GM11168 (cell line): Measurements from ENCODE around the gene LRRC46.

Experiments used
- in situ Hi-C: fragments of 300-500 bp; cut with MboI; formaldehyde crosslinking; loops from one replicate; pipeline ENCODE4 v1.12.0; 2022; ENCODE audit warnings: low sequenced_read_pairs; ENCODE audit not compliant: unreplicated experiment

The LRRC46 gene, protein sequence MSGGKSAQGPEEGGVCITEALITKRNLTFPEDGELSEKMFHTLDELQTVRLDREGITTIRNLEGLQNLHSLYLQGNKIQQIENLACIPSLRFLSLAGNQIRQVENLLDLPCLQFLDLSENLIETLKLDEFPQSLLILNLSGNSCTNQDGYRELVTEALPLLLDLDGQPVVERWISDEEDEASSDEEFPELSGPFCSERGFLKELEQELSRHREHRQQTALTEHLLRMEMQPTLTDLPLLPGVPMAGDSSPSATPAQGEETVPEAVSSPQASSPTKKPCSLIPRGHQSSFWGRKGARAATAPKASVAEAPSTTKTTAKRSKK

DNA sequence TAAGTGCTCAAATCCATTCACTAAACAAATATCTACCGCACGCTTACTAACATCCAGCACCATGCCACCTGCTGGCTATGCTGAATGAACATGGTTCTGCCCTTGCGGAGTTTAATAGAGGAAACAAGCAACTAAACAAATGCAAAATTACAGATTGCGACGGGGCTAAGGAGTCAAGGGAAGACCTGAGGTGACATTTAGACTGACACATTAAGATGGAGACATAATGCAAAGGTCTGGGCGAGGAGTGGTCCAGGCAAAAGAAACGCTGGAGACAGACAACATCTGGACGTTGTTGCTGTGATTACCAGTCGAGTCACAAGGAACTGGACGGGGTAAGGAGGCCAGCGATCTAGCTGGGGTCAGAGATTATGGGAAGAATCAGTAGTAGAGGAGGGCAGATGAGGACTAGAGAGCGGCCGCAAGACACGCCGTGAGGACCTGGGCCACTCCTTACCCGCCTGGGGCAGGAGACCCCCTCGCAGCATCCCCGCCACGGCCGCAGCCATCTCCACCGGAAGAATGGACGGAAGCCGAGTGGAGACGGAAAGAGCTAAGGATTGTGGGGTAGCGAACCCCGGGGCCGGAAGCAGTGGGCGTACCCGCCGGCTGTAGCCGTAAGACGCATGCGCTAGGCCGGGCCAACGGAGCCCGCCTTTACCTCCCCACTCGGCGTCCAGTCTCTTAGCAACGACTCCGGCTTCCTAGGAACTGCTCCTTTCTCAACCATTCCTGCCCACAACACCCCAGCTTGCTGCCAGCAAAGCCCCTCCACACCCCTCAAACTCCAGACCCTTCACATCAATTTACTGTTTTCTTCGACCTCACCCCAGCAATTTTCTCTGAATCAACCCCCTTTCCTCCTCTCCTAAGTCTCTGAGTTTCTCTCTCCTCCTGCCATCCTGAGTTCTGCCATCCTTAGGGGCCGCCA lies at the start of gene LRRC46, which contains the start of gene MRPL10:
Gene LRRC46, plus strand, starts transcription at position 668 of the 931 bp plus-strand sequence. CDS start 320 bp downstream, outside the sequence.
Gene MRPL10, minus strand, starts transcription at position 539 of the 931 bp plus-strand sequence. Its CDS starts 30 bp downstream, at position 509.
- in situ Hi-C loops, result no loop called here

DNA sequence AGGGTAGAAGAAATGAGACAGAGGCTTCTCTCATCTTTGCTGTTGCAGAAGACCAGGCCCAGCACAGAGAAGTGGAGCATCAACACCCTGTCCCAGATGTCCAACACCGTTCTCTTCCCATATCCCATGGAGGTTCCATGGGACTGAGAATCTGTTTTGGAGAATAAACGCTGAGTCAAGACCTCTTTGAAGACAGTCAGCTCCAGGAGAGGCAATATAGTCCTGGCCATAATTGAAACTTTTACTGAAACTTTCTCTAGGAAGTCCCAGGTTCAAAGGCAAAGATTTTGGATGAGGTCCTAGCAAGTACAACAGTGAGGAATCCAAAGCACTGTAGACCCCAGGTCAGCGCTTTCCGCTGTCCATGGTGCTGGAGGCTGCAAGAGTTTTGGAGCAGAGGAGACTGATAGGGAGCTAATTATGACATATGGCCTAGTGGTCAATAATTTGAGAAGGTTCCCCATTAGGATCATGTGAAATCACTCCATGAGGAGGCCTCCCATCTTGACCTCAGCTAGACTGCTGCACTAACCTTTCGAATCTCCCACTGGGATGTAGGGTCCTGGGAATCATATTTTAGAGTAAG lies 45.8 kb upstream of the LRRC46 start:
- in situ Hi-C loops, result no loop called here

DNA sequence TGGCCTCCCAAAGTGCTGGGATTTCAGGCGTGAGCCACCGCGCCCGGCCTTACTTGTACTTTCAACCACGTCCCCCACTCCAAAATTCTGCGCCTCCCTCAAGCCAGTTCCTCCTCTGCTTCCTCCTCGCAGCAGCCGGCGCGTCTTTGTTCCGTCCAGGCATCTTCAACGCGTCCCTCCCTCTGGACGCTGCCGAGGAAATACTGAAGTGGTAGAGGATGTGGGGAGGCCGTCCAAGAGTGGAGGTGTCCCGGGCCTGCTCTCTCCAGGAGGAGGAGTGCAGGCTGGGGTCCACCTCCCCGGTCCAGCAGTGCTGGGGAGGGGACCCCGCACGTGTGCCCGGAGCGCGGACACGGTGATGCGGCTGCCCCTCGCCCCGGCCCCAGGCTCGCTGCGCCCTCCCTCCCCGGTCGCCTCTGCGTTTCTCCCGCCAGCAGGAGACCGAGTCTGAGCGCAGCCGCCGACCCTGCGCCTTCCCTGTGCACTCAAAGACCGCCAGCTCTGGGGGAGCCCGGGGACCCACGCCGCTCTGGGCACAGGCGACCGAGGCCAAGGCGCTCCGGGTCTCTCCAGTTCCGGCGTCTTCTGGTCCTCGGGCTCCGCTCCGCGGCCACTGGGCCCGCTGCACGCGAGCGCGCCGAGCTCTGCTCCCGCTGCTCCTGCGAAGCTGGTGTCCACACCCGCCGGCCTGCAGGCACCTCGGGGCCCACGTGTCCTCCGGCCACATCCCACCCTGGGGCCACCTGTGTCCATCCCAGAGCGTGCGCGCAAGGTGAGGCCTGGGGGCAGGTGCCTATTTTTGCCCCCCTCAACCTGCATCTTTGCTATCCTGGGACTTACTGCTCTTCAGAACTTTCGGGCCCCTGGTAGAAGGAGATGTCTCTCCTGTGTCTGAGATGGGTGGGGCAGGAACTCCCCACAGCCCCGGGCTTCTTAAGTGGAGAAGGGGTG lies 41.6 kb upstream of the LRRC46 start:
- in situ Hi-C loops, result no loop called here

DNA sequence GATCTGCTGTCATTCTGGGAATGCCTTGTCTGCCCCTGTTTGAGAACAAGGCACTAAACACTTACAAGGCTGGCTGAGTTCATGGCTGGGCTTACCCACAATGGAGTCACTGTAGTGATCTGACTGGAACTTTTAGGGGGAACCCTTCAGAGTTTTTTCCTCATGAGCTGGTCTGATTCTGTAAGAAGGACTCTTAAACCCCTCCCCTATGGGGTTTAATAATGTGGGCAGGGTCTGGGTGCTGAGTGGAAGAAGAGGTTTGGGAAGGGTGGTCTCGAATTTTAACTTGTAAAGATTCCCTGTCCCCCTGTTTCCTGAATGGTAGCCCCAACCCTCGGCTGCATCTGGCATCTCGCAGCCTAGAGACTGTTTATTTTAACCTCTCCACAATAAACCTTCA lies 40.4 kb upstream of the LRRC46 start:
- in situ Hi-C loops, result no loop called here

DNA sequence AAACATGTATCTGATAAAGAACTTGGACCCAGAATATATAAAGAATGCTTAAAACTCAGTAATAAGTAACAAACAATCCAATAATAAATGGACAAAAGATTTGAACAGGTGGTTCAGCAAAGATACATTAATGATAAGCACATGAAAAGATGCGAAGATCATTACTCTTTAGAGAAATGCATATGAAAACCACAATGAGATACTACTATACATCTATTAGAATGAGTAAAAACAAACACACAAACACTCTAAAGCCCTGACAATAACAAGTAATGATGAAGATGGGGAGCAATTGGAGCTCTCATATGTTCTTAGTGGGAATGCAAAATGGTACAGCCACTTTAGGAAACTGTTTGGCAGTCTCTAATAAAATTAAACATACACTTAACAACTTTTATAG lies 39.0 kb upstream of the LRRC46 start:
- in situ Hi-C loops, result no loop called here

DNA sequence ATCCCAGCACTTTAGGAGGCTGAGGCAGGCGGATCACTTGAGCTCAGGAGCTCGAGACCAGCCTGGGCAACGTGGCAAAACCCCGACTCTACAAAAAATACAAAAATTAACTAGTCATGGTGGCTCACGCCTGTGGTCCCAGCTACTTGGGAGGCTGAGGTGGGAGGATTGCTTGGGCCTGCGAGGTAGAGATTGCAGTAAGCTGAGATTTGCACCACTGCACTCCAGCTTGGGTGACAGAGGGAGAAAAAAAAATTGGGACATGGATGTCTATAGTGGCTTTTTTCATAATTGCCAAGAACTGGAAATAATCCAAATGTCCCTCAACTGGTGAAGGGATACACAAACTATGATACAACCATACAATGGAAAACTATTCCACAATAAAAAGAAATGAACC lies 38.5 kb upstream of the LRRC46 start:
- in situ Hi-C loops, result no loop called here

DNA sequence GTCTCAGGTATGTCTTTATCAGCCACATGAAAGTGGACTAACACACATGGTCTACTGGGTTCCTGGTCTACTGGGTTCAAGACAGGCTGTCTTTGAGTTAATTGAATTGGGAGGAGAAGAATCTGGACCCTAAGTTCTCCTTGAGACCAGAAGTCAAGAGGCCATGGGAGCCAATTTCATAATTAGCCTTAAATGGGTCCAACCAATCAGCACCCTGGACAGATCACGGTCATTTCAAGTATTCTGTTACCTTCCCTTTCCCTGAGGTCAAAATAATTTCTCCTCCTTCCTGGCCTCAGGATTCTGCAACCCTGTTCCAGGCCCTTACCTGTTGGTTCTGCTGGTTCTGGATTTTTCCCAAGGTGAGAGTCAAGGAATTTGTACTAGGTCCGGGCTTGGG lies 33.7 kb upstream of the LRRC46 start:
- in situ Hi-C loops, result no loop called here

DNA sequence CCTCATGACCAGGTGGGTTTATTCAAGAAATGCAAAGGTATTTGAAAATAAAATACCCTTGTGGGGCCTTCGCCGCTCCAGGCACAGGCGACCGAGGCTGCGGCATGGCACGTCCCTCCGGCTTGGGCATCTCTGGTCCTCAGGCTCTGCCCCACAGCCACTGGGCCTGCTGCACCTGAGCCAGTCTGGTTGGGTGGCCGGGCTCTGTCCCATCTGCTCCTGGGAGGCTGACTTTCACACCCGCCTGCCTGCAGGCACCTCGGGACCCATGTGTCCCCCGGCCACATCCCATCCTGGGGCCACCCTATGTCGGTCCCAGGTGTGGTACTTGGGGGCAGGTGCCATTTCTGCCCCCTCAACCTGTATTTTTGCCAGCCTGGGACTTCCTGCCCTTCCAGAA lies 30.8 kb upstream of the LRRC46 start:
- in situ Hi-C loops, result no loop called here

DNA sequence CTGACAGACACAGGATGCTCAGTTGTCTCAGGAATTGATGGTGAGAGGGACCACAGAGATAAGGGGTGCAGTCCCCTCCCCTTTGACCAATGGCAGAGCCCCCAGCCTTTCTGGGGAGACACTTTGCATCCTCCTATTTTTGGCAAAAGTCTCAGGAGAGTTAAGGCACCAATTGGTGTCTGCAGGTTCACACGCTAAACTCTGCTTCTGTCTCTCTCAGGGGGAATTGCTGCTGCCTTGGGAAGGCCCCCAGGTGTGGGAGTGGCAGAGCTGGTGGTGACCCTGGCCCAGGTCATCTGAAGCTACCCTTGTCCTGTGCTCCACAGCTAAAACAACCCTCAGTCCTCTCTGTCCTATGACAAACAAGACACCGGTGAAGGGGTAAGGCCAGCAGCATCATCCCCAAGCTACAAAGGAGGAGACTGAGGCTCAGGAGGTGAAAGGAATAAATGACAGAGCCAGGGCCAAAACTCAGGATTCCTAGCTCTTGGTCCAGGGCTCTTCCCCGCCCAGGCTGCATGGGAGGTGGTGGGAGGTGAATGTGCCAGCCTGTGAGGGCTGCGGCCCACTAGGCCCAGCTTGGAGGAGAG lies 30.2 kb upstream of the LRRC46 start:
- in situ Hi-C loops, result no loop called here

DNA sequence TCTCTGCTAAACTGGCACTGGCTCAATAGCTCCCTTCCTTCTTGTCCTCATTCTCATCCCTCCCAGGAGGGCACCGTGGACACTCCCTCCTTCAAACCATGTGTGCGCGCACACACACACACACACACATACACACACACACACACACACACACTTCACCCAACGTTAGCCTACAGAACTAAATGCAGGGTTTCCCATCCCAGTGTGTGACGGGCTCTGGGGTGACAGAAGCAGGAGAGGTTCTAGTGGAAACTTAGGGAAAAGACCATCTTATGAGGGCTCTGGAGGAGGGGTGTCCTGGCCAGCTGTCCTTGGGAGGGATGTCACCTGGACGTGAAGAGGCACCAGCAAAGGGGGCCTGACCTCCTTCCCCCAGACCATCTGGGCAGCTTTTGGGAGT lies 29.6 kb upstream of the LRRC46 start:
- in situ Hi-C loops, result no loop called here

DNA sequence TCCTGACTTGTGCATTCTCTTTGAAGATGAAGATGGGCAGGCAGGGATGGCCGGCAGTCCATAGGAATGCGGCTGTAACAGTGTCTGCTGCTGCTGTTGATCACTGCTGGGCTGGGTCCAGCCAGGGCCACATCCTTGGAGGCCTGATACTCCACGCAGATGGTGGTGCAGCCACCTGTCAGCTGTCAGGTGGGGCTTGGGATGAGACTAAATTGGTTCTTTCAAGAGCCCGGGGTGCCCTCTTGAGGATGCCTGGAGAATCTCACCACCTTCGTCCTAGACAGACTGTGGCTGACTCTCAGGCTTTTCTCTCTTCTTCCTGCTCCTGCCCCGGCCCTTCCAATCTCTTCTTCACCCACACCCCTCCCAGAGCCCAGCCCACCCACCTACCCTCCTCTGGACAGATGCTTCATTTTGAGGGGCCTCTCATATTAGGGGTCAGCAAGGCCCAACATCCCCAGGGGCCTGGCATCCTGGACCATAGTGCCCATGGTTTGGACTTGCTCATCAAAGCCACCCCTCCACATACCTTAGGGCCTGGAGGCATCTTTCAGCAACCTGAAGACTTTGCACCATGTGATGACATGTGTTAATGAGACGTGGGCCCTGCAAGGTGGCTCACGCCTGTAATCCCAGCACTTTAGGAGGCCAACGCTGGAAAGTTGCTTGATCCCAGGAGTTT lies 29.0 kb upstream of the LRRC46 start:
- in situ Hi-C loops, result no loop called here

DNA sequence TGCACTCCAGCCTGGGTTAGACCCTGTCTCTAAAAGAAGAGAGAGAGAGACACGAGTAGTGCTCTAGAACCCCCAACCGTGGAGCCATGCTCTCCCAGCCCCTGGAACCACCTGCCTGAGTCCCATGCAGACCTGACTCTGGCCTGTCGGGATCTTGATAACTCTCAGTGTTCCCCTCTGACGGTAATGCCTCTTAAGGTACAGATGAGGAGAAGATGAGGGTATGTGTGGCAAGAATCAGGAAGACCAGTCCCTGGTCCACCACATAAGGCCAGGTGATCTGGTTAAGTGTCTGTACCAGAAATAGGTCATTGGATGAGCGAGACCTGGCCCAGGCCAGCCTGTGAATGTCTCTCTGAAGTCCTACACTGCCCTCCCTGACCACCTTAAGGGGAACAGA lies 28.3 kb upstream of the LRRC46 start:
- in situ Hi-C loops, result no loop called here

DNA sequence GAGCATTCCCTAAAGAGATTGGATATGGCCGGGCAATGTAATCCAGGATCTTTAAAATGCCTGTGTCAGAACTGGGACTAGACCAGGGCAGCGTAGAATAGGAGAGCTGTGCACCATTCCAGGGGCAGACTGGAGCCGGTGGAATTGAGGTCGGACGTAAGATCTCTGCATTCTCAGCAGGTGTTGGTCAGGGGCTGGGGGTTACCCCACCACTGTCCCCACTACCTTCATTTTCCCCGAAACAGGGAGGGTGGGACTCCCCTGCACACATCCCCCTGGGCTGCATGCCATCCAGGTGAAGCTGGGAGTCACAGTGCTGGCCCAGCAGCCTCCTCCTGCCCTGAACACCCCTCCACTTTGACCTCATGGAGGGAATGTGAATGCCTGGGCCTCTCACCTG lies 27.7 kb upstream of the LRRC46 start:
- in situ Hi-C loops, result no loop called here

DNA sequence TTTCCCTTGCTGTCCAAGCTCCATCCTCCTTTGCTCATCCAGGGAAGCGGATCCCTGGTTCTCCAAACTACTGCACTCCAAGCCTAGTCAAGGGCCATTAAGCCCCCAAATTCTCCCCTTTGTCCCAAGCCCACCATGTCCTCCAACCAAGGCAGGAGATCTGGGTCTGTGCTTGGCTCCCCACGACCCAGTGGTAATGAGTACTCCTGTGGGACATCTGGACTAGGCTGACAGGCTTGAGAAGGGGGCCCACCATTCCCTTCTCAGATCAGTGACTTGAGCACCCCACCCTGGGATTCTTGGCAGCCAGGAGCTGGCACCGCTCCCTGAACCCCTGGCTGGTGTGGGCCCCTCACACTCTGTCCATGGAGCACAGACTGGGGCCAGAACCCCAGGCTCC lies 27.0 kb upstream of the LRRC46 start:
- in situ Hi-C loops, result no loop called here

DNA sequence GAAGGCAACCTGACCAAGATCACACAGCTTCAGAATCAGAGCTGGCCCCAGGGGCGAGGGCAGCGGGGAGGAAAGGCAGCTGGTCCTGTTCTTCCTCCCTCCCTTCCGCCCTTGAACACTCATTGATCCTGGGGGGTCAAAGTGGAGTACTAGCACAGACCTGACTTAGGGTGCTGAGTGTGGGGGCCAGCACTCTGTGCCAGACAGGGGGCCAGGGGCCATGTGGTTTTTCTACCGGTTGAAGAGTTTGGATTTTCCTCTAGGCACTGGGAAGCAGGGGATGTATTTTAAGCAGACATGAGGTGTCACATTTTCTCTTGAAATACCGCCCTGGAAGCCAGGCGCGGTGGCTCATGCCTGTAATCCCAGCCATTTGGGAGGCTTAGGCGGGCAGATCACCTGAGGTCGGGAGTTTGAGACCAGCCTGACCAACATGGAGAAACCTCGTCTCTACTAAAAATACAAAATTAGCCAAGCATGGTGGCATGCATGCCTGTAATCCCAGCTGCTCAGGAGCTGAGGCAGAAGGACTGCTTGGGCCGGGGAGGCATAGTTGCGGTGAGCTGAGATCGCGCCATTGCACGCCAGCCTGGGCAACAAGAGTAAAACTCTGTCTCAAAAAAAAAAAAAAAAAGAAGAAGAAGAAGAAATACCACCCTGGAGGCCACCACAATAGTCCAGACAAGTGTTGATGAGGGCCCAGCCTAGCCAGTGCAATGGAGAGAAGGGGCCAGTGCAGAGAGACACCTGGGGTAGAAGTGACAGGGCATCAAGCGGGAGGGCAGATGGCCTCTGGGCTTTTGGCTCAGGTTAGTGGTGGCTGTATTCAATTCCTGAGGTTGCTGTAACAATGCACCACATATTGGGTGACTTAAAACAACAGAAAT lies 25.2 kb upstream of the LRRC46 start:
- in situ Hi-C loops, result no loop called here

DNA sequence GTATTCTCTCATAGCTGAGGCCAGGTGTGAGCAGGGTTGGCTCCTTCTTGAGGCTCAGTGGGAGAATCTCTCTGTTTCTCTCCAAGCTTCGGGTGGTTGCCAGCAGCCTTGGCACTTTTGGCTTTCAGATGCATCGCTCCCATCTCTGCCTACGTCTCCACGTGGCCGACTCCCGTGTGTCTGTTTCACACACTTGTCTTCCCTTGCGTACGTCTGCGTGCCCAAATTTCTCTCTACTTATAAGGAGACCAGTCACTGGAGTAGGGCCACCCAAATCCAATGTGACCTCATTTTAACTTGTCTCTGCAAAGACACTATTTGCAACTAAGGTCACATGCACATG lies 24.6 kb upstream of the LRRC46 start:
- in situ Hi-C loops, result no loop called here

DNA sequence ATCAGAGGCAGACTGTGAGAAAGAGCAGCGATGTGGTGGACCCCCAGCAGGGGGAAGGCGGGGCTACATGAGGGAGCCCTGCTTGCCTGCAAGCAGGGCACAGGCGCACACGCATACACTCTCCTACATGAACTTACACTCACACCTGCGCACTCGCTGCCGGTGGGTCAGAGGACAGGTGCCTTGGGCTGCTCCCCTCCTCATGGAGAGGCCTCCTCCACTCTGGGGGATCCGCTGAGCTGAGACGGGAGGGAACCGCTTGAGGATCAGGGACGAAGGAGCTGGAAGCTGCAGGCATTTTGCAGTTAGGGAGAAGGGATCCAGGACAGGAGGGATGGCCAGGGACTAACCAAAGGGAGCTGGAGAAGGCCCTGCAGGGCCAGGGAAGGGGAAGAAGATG lies 24.0 kb upstream of the LRRC46 start:
- in situ Hi-C loops, result no loop called here
